HEK293 (cell line): ENCODE results near the gene CLECL1.

Experiments used
- CTCF ChIA-PET: fragments of 350-600 bp; formaldehyde crosslinking; extraction: SDS; loops from one replicate; lab custom pipeline; 2021; ENCODE audit warnings: antibody characterized with exemption; lab: Yijun Ruan, JAX
- POLR2A ChIA-PET: fragments of 300-600 bp; formaldehyde crosslinking; extraction: SDS; loops from one replicate; lab custom pipeline; 2020; ENCODE audit warnings: antibody characterized with exemption, inconsistent platforms; lab: Yijun Ruan, JAX
- H3K27ac ChIP-seq: fragments of 200-500 bp; sonication (Bioruptor generic); 2 replicates; pipeline ENCODE4 v1.5.1; 2014; ENCODE audit warnings: low read depth, low read length, control low read depth, inconsistent platforms; ENCODE audit errors: extremely low read depth
- H3K36me3 ChIP-seq, 2 experiments: fragments of 200-500 bp in 1 of 2; sonication (Bioruptor generic) in 1 of 2; 1 replicate in 1 of 2; 2 replicates in 1 of 2; pipeline ENCODE4 v1.5.1; 2014 to 2017; ENCODE audit warnings: inconsistent platforms in 2 of 2, low read length in 2 of 2; ENCODE audit not compliant: control insufficient read depth in 2 of 2, insufficient read depth in 1 of 2
- H3K4me1 ChIP-seq: fragments of 200-500 bp; sonication (Bioruptor generic); 2 replicates; pipeline ENCODE4 v1.5.1; 2014; ENCODE audit warnings: mild to moderate bottlenecking, low read length, inconsistent platforms; ENCODE audit not compliant: control insufficient read depth, insufficient read depth
- H3K4me3 ChIP-seq: 2 replicates; pipeline ENCODE4 v1.5.1; 2011; ENCODE audit warnings: low read depth, mild to moderate bottlenecking, control low read depth, low read length, moderate library complexity
- H3K9me3 ChIP-seq: fragments of 200-500 bp; sonication (Bioruptor generic); 2 replicates; pipeline ENCODE4 v1.5.1; 2014; ENCODE audit warnings: low read depth, low read length, inconsistent platforms; ENCODE audit not compliant: control insufficient read depth, insufficient read depth
- FEZF1 ChIP-seq: fragments of 450-650 bp; formaldehyde crosslinking; IDR thresholded peaks from 2 replicates; pipeline ENCODE4 v1.5.1; 2016; ENCODE audit warnings: missing biosample characterization, missing genetic modification characterization
- GLI2 ChIP-seq: fragments of 450-650 bp; formaldehyde crosslinking; IDR thresholded peaks from 2 replicates; pipeline ENCODE4; 2017; ENCODE audit warnings: missing biosample characterization, missing genetic modification characterization, low read depth, borderline replicate concordance
- REST ChIP-seq: fragments of 450-650 bp; formaldehyde crosslinking; IDR thresholded peaks from 2 replicates; pipeline ENCODE4 v1.5.1; 2016; ENCODE audit warnings: missing biosample characterization, missing genetic modification characterization
- SP7 ChIP-seq: fragments of 450-650 bp; formaldehyde crosslinking; IDR thresholded peaks from 2 replicates; pipeline ENCODE4 v1.5.1; 2016; ENCODE audit warnings: missing biosample characterization, missing genetic modification characterization
- YY1 ChIP-seq: fragments of 450-650 bp; formaldehyde crosslinking; IDR thresholded peaks from 2 replicates; pipeline ENCODE4 v1.5.1; 2018; ENCODE audit warnings: missing biosample characterization, missing genetic modification characterization
- ZNF121 ChIP-seq: fragments of 450-650 bp; formaldehyde crosslinking; IDR thresholded peaks from 2 replicates; pipeline ENCODE4 v1.5.1; 2016; ENCODE audit warnings: missing biosample characterization, missing genetic modification characterization
- ZNF140 ChIP-seq: fragments of 450-650 bp; formaldehyde crosslinking; IDR thresholded peaks from 2 replicates; pipeline ENCODE4 v1.5.1; 2016; ENCODE audit warnings: missing biosample characterization, missing genetic modification characterization
- ZNF155 ChIP-seq: fragments of 450-650 bp; formaldehyde crosslinking; IDR thresholded peaks from 2 replicates; pipeline ENCODE4 v1.5.1; 2016; ENCODE audit warnings: missing biosample characterization, missing genetic modification characterization
- ZNF169 ChIP-seq: fragments of 450-650 bp; formaldehyde crosslinking; IDR thresholded peaks from 2 replicates; pipeline ENCODE4 v1.5.1; 2016; ENCODE audit warnings: missing biosample characterization, missing genetic modification characterization
- ZNF23 ChIP-seq: fragments of 450-650 bp; formaldehyde crosslinking; IDR thresholded peaks from 2 replicates; pipeline ENCODE4 v1.5.1; 2016; ENCODE audit warnings: missing biosample characterization, missing genetic modification characterization, borderline replicate concordance
- ZNF324 ChIP-seq: fragments of 450-650 bp; formaldehyde crosslinking; IDR thresholded peaks from 2 replicates; pipeline ENCODE4 v1.5.1; 2016; ENCODE audit warnings: missing biosample characterization, missing genetic modification characterization
- ZNF37A ChIP-seq: fragments of 450-650 bp; IDR thresholded peaks from 2 replicates; pipeline ENCODE4 v1.5.1; 2018; ENCODE audit warnings: missing biosample characterization, missing genetic modification characterization
- ZNF660 ChIP-seq: fragments of 450-650 bp; IDR thresholded peaks from 2 replicates; pipeline ENCODE4 v1.5.1; 2018; ENCODE audit warnings: missing biosample characterization, mild to moderate bottlenecking, missing genetic modification characterization
- ZNF664 ChIP-seq: fragments of 450-650 bp; formaldehyde crosslinking; IDR thresholded peaks from 2 replicates; pipeline ENCODE4 v1.5.1; 2016; ENCODE audit warnings: missing biosample characterization, missing genetic modification characterization
- ZNF670 ChIP-seq: fragments of 450-650 bp; formaldehyde crosslinking; IDR thresholded peaks from 2 replicates; pipeline ENCODE4 v1.5.1; 2016; ENCODE audit warnings: missing biosample characterization, missing genetic modification characterization, low read depth
- ZNF701 ChIP-seq: fragments of 450-650 bp; formaldehyde crosslinking; IDR thresholded peaks from 2 replicates; pipeline ENCODE4 v1.5.1; 2016; ENCODE audit warnings: missing biosample characterization, missing genetic modification characterization
- ZNF777 ChIP-seq: fragments of 450-650 bp; formaldehyde crosslinking; IDR thresholded peaks from 2 replicates; pipeline ENCODE4 v1.5.1; 2017; ENCODE audit warnings: missing biosample characterization, missing genetic modification characterization, borderline replicate concordance
- ZNF837 ChIP-seq: fragments of 450-650 bp; formaldehyde crosslinking; IDR thresholded peaks from 2 replicates; pipeline ENCODE4 v1.5.1; 2016; ENCODE audit warnings: missing biosample characterization, missing genetic modification characterization
- ZSCAN18 ChIP-seq: fragments of 450-650 bp; formaldehyde crosslinking; IDR thresholded peaks from 2 replicates; pipeline ENCODE4 v1.5.1; 2016; ENCODE audit warnings: missing biosample characterization, missing genetic modification characterization

CLECL1 gene

DNA sequence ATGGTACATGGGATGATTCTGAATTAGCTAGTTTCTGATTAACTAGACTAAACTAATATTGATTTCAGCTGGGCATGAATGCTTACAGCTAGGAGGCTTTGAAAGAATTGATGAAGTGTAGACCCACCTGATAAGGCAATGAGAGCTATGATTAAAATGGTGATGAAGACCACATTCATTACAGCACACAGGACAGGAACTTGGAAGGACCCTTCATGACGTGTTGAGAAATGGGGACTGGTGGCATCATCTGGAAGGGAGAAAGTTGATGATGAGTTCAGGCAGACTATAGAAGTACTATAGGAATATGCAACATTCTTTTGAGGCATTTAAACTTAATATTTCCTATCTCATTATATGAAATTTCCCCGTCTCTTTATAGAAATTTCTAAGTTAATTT lies 23.3 kb upstream of the CLECL1 start (continued):
- no peak for TF ChIP-seq ZSCAN18 (tag by site-specific recombination)
- TF ChIP-seq ZNF169 (tag by site-specific recombination): no peak
- TF ChIP-seq ZNF664: no peak
- no peak for TF ChIP-seq GLI2 (tag by site-specific recombination)
- no peak for TF ChIP-seq ZNF23
- TF ChIP-seq, all 188 proteins: peak for 0

DNA sequence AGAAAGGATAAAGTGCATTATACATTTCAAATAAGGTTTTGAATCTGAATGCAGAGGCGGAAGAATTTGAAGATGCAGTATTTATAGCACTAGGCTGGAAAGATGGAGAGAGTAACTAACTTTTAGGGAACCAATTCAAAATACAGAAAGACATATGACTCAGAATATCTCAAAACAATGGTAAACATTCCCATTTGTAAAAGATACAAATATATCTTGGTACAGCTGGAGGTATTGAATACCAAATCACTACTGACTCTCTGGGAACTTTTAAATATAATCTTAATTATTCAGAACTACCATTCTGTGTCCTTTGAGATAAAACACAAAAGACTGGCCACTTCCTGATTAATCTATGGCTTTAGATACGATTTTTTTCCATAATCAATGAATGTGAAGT lies 22.7 kb upstream of the CLECL1 start:
- ChIA-PET CTCF (interaction anchor here (0.5 to 1.2 kb wide), 4 partner anchors 13 to 102 kb away, joined by 4 to 6 read pairs (median 4); no protein-coding TSS in a partner anchor), POLR2A (no interaction called here)
- TF ChIP-seq SP7 (no peak), REST (tag by site-specific recombination) (no peak), ZNF140 (tag by site-specific recombination) (no peak), ZNF121 (tag by site-specific recombination) (no peak), ZNF324 (no peak), ZNF37A (no peak), ZNF777 (tag by site-specific recombination) (no peak), ZNF155 (tag by site-specific recombination) (no peak), ZNF670 (no peak), FEZF1 (tag by site-specific recombination) (no peak), ZNF701 (no peak), ZNF660 (tag by site-specific recombination) (no peak)
- Histone ChIP-seq H3K9me3 (no peaks in the 10 kb centered on the region), H3K4me3 (no peak overlapping the region), H3K4me1 (no peaks in the 10 kb centered on the region), H3K36me3 (no peaks in the 10 kb centered on the region), H3K27ac (no peak overlapping the region)

- H3K9me3 ChIP-seq: no peaks in the 10 kb centered on the region
- no peak overlapping the region for H3K4me3 ChIP-seq
- POLR2A ChIA-PET: no interaction called here
- CTCF ChIA-PET: interaction anchor here (0.5 to 2.0 kb wide), 5 partner anchors 12 to 228 kb away, joined by 3 to 9 read pairs (median 4); no protein-coding TSS in a partner anchor
- TF ChIP-seq YY1 (no peak), ZNF837 (tag by site-specific recombination) (no peak)
- H3K27ac ChIP-seq: no peak overlapping the region
- no peaks in the 10 kb centered on the region for H3K4me1 ChIP-seq
- no peaks in the 10 kb centered on the region for H3K36me3 ChIP-seq
Observed at GRCh38 chr12:9755035-9755434, 22.1 kb upstream of the CLECL1 start.
